Lower lobe of right lung (tissue), 2 donors: ENCODE measurements around the gene PRR29. TPM values are rescaled to one million over a fixed set of nuclear protein-coding genes. Genes with fewer than 3 reads are reported as not detected.

ENCODE experiments used
- ATAC-seq, 2 donors: fragments of 200-7000 bp; cut with Tn5 transposase; one replicate each; pipeline ENCODE4 v1.9.1; 2020 to 2022; ENCODE audit warnings: mild to moderate bottlenecking in 2 of 2, moderate library complexity in 2 of 2
- DNase-seq: peaks from one replicate; pipeline ENCODE4 v3.0.0-alpha.2; 2020
- H3K27ac ChIP-seq: fragments of 200-600 bp; one replicate; pipeline ENCODE4 v1.8.0; 2022
- H3K27me3 ChIP-seq: fragments of 200-600 bp; one replicate; pipeline ENCODE4 v1.8.0; 2022; ENCODE audit warnings: low read depth
- H3K36me3 ChIP-seq: fragments of 200-600 bp; one replicate; pipeline ENCODE4 v1.8.0; 2022; ENCODE audit warnings: mild to moderate bottlenecking
- H3K4me1 ChIP-seq: fragments of 200-600 bp; one replicate; pipeline ENCODE4 v1.8.0; 2022
- H3K4me3 ChIP-seq: fragments of 200-600 bp; one replicate; pipeline ENCODE4 v1.8.0; 2022; ENCODE audit warnings: mild to moderate bottlenecking
- H3K9me3 ChIP-seq: fragments of 200-600 bp; one replicate; pipeline ENCODE4 v1.8.0; 2022
- CTCF ChIP-seq: fragments of 200-600 bp; IDR thresholded peaks from one replicate; pipeline ENCODE4 v1.8.0; 2022; ENCODE audit warnings: antibody characterized with exemption, mild to moderate bottlenecking
- intact Hi-C: fragments of 100-400 bp; cut with DNase I; formaldehyde crosslinking; loops from one replicate; pipeline ENCODE4 v1.11.0; 2022
- total RNA-seq: library from RNA; stranded (reverse); fragmentation: NEBNext Ultra II Directional; extraction: Animal tissue kit (Norgen Biotek cat#: 25700); gene quantifications from one replicate; pipeline ENCODE4 v1.2.1, GENCODE V29; 2021
- donor health status: DM: no; HTN: yes; CAD: no; lungs with severe emphysema.

The PRR29 gene
- total RNA-seq, 1 donor from 2014 or later = 11.3 TPM

GRCh38 chr17:63988741-63989621 lies 9.2 kb upstream of the PRR29 start:
- intact Hi-C loops = no loop called here
- Histone ChIP-seq H3K27ac (no peak overlapping the region), H3K9me3 (no peaks in the 10 kb centered on the region), H3K36me3 (no peaks in the 10 kb centered on the region), H3K27me3 (peaks cover 6% of the 10 kb centered on the region), H3K4me1 (peaks cover 44% of the 10 kb centered on the region), H3K4me3 (no peak overlapping the region)
- no peak for ATAC-seq
- DNase-seq = peak; percentile 45
- no peak for TF ChIP-seq CTCF

GRCh38 chr17:63989622-63990345 lies 8.4 kb upstream of the PRR29 start:
- no peak overlapping the region for H3K4me3 ChIP-seq
- H3K4me1 ChIP-seq = peaks cover 36% of the 10 kb centered on the region
- DNase-seq = peak; percentile 22
- intact Hi-C loops = no loop called here
- peaks cover 6% of the 10 kb centered on the region for H3K27me3 ChIP-seq
- H3K27ac ChIP-seq = no peak overlapping the region
- no peaks in the 10 kb centered on the region for H3K36me3 ChIP-seq
- no peak for TF ChIP-seq CTCF
- no peaks in the 10 kb centered on the region for H3K9me3 ChIP-seq
- peak in 1 of 2 donors; percentile 4 for ATAC-seq

- no peak for TF ChIP-seq CTCF
- no peak for ATAC-seq
- H3K36me3 ChIP-seq = no peaks in the 10 kb centered on the region
- peak; percentile 28 for DNase-seq
- H3K27me3 ChIP-seq = peaks cover 6% of the 10 kb centered on the region
- intact Hi-C loops = no loop called here
- no peak overlapping the region for H3K27ac ChIP-seq
- no peak overlapping the region for H3K4me3 ChIP-seq
- no peaks in the 10 kb centered on the region for H3K9me3 ChIP-seq
- peaks cover 23% of the 10 kb centered on the region for H3K4me1 ChIP-seq
Measured at GRCh38 chr17:63991611-63992010, 6.5 kb upstream of the PRR29 start.

- Histone ChIP-seq H3K27me3 (peaks cover 15% of the 10 kb centered on the region), H3K4me1 (peaks cover 20% of the 10 kb centered on the region), H3K36me3 (no peaks in the 10 kb centered on the region), H3K27ac (no peak overlapping the region), H3K9me3 (no peaks in the 10 kb centered on the region), H3K4me3 (no peak overlapping the region)
- no peak for ATAC-seq
- peak; percentile 23 for DNase-seq
- intact Hi-C loops = no loop called here
- TF ChIP-seq CTCF = no peak
Measured at GRCh38 chr17:63993368-63993985, 4.7 kb upstream of the PRR29 start.

GRCh38 chr17:63995626-63996025 lies 2.5 kb upstream of the PRR29 start:
- ATAC-seq (no peak), DNase-seq (peak; percentile 28)
- H3K9me3 ChIP-seq = no peaks in the 10 kb centered on the region
- H3K36me3 ChIP-seq = no peaks in the 10 kb centered on the region
- no peak overlapping the region for H3K4me3 ChIP-seq
- intact Hi-C loops = no loop called here
- H3K4me1 ChIP-seq = peaks cover 22% of the 10 kb centered on the region
- H3K27ac ChIP-seq = no peak overlapping the region
- peaks cover 17% of the 10 kb centered on the region for H3K27me3 ChIP-seq
- TF ChIP-seq CTCF = no peak
